HL-60 (cell line): ENCODE data around the gene OR8B8.

Experiments used
- DNase-seq, 2 experiments: peaks; one replicate each; pipeline ENCODE4 v3.0.0-alpha.2; 2010 to 2020; ENCODE audit warnings: low read depth in 1 of 2, low spot score in 1 of 2
- H3K27ac ChIP-seq: fragments of 250-450 bp; sonication (Bioruptor Pico); replicated peaks from 2 replicates; pipeline ENCODE4 v1.5.1; 2020; ENCODE audit warnings: mild to moderate bottlenecking, moderate library complexity
- H3K27me3 ChIP-seq: fragments of 250-450 bp; sonication (Bioruptor Pico); 2 replicates; pipeline ENCODE4 v1.5.1; 2021; ENCODE audit warnings: mild to moderate bottlenecking, moderate library complexity; ENCODE audit not compliant: insufficient read depth, poor library complexity, severe bottlenecking
- H3K4me3 ChIP-seq: replicated peaks from 2 replicates; pipeline ENCODE4 v1.5.1; 2011; ENCODE audit warnings: mild to moderate bottlenecking, control low read depth, low read length; ENCODE audit not compliant: insufficient read depth
- GABPA ChIP-seq: IDR thresholded peaks from 2 replicates; pipeline ENCODE4 v1.6.1; 2012; ENCODE audit warnings: low read depth
- POLR2AphosphoS5 ChIP-seq: IDR thresholded peaks from 2 replicates; pipeline ENCODE4 v1.6.1; 2012; ENCODE audit warnings: low read depth
- SPI1 ChIP-seq: IDR thresholded peaks from 2 replicates; pipeline ENCODE4 v1.6.1; 2012; ENCODE audit warnings: low read depth, mild to moderate bottlenecking, borderline replicate concordance
- TF ChIP-seq, protein P1 (sequence below): IDR thresholded peaks from 2 replicates; pipeline ENCODE4 v1.6.1; 2012; ENCODE audit warnings: low read depth; ENCODE audit not compliant: insufficient replicate concordance
- TF ChIP-seq, protein P2 (sequence below): IDR thresholded peaks from one replicate; pipeline ENCODE4 v1.5.1; 2011; ENCODE audit warnings: low read length, control low read depth, inconsistent platforms; ENCODE audit not compliant: insufficient read depth

Gene OR8B8

DNA sequence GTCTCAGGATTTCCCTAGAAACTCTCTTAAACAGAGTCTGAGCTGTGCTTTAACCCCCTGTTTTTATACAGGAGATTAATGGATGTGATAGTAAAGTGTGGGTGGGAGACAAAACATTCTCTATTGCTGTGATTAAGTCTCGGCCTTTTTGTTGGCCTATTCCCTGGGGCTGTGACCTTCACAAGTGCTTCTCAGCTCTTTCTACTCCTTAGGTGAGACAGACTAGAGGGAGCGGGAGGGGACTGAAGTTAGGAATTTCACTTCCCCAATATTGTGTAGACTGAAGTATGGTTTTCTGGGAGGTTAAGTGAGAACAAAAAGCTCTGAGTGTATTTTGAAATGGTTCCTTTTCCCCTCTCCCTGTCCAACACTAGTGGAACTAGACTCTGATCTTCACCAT is 29.8 kb upstream of the OR8B8 start:
- Histone ChIP-seq H3K27me3 (peaks cover 3% of the 10 kb centered on the region), H3K4me3 (no peak overlapping the region), H3K27ac (no peak overlapping the region)
- no peak for DNase-seq
- TF ChIP-seq GABPA (no peak), SPI1 (0 out of 2 replicates have a peak, but pooled peaks have one; percentile 8)
- TF ChIP-seq, protein P1, sequence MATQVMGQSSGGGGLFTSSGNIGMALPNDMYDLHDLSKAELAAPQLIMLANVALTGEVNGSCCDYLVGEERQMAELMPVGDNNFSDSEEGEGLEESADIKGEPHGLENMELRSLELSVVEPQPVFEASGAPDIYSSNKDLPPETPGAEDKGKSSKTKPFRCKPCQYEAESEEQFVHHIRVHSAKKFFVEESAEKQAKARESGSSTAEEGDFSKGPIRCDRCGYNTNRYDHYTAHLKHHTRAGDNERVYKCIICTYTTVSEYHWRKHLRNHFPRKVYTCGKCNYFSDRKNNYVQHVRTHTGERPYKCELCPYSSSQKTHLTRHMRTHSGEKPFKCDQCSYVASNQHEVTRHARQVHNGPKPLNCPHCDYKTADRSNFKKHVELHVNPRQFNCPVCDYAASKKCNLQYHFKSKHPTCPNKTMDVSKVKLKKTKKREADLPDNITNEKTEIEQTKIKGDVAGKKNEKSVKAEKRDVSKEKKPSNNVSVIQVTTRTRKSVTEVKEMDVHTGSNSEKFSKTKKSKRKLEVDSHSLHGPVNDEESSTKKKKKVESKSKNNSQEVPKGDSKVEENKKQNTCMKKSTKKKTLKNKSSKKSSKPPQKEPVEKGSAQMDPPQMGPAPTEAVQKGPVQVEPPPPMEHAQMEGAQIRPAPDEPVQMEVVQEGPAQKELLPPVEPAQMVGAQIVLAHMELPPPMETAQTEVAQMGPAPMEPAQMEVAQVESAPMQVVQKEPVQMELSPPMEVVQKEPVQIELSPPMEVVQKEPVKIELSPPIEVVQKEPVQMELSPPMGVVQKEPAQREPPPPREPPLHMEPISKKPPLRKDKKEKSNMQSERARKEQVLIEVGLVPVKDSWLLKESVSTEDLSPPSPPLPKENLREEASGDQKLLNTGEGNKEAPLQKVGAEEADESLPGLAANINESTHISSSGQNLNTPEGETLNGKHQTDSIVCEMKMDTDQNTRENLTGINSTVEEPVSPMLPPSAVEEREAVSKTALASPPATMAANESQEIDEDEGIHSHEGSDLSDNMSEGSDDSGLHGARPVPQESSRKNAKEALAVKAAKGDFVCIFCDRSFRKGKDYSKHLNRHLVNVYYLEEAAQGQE = no peak

DNA sequence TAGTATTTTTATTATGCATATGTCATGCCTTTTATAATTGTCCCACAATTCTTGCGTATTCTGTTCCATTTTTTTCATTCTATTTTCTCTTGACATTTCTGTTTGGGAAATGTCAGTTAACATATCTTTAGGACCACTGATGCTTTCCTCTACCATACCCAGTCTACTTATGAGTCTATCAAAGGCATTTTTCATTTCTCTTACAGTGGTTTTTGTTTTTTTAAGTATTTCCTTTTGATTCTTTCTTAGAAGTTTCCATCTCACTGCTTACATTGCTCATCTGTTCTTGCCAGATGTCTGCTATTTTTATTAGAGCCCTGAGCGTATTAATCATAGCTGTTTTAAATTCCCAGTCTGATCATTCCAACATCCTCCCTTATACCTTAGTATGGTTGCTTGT is 29.3 kb upstream of the OR8B8 start:
- no peak for TF ChIP-seq GABPA
- TF ChIP-seq POLR2AphosphoS5 = no peak
- TF ChIP-seq, protein P1 = no peak
- TF ChIP-seq SPI1 = no peak
- TF ChIP-seq, protein P2, sequence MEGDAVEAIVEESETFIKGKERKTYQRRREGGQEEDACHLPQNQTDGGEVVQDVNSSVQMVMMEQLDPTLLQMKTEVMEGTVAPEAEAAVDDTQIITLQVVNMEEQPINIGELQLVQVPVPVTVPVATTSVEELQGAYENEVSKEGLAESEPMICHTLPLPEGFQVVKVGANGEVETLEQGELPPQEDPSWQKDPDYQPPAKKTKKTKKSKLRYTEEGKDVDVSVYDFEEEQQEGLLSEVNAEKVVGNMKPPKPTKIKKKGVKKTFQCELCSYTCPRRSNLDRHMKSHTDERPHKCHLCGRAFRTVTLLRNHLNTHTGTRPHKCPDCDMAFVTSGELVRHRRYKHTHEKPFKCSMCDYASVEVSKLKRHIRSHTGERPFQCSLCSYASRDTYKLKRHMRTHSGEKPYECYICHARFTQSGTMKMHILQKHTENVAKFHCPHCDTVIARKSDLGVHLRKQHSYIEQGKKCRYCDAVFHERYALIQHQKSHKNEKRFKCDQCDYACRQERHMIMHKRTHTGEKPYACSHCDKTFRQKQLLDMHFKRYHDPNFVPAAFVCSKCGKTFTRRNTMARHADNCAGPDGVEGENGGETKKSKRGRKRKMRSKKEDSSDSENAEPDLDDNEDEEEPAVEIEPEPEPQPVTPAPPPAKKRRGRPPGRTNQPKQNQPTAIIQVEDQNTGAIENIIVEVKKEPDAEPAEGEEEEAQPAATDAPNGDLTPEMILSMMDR = no peak
- peaks cover 3% of the 10 kb centered on the region for H3K27me3 ChIP-seq
- no peak overlapping the region for H3K4me3 ChIP-seq
- no peak overlapping the region for H3K27ac ChIP-seq
- DNase-seq = no peak

DNA sequence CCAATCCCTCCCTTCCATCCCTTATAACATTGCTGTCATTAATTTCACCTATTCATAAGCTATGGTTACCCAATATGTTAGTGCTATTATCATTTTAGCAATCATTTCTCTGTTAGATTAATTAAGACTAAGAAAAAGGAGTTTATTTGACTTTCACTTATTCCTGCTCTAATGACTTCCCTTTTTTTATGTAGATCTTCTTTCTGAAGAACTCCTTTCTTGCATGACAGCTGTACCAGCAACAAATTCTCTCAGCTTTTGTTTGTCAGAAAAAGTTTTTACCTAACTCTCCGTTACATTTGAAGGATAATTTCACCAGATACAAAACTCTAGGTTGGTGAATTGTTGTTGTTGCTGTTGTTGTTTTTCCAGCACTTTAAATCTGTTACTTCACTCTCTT is 28.6 kb upstream of the OR8B8 start:
- DNase-seq = no peak
- H3K27me3 ChIP-seq = peaks cover 5% of the 10 kb centered on the region
- peak; percentile 59 for TF ChIP-seq SPI1
- TF ChIP-seq GABPA = no peak

DNA sequence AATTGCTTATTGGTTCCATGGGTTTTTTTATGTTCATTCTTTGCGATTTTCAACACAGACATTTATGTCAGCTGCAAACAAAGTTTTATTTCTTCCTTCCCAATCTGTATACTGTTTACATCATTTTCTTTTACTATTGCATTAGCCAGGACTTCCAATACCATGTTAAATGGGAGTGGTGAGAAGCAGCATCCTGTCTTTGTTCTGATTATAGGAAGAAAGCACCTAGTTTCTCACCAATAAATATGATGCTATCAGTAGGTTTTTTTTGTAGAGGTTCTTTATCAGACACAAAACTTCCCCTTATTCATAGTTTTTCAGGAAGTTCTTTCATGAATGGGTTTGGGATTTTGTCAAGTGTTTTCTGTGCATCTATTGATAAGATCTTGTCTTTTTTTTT is 28.0 kb upstream of the OR8B8 start:
- TF ChIP-seq GABPA (no peak), SPI1 (no peak), POLR2AphosphoS5 (no peak)
- TF ChIP-seq, protein P2 = no peak
- TF ChIP-seq, protein P1 = no peak
- no peak overlapping the region for H3K4me3 ChIP-seq
- H3K27me3 ChIP-seq = peaks cover 5% of the 10 kb centered on the region
- H3K27ac ChIP-seq = no peak overlapping the region
- DNase-seq = no peak

More for the DNA sequence above, 28.6 kb upstream of the OR8B8 start:
- Histone ChIP-seq H3K4me3 (no peak overlapping the region), H3K27ac (no peak overlapping the region)
